HFFc6 (cell line): ENCODE results near the gene HSCB. TPM values are rescaled to one million over a fixed set of nuclear protein-coding genes. Genes with fewer than 3 reads are reported as not detected.

Experiments used
- DNase-seq: peaks from one replicate; pipeline ENCODE4 v3.0.0-alpha.2; 2018
- H3K27ac Mint-ChIP-seq: 2 replicates; pipeline ENCODE4 v1.8.0; 2020; ENCODE audit warnings: mild to moderate bottlenecking, mixed read lengths
- H3K27me3 Mint-ChIP-seq: 2 replicates; pipeline ENCODE4 v1.8.0; 2021; ENCODE audit warnings: mild to moderate bottlenecking, moderate library complexity, mixed read lengths; ENCODE audit not compliant: insufficient read depth
- H3K36me3 Mint-ChIP-seq: 2 replicates; pipeline ENCODE4 v1.8.0; 2021; ENCODE audit warnings: low read depth, mixed read lengths
- H3K4me1 Mint-ChIP-seq: 2 replicates; pipeline ENCODE4 v1.8.0; 2020; ENCODE audit warnings: low read depth, mixed read lengths
- H3K4me3 Mint-ChIP-seq: 2 replicates; pipeline ENCODE4 v1.8.0; 2020; ENCODE audit warnings: mild to moderate bottlenecking, moderate library complexity, mixed read lengths
- H3K9me3 Mint-ChIP-seq: 2 replicates; pipeline ENCODE4 v1.8.0; 2020; ENCODE audit warnings: mild to moderate bottlenecking, mixed read lengths
- CTCF ChIP-seq: fragments of 200-600 bp; sonication (generic); IDR thresholded peaks from 2 replicates; pipeline ENCODE4 v1.5.0; 2021; ENCODE audit warnings: antibody characterized with exemption, mild to moderate bottlenecking
- total RNA-seq, 6 experiments: library from RNA; stranded (reverse); fragmentation: NEBNext Ultra II Directional; extraction: Animal tissue kit (Norgen Biotek cat#: 25700); gene quantifications; 2 replicates in 1 of 6; 3 replicates in 5 of 6; pipeline ENCODE4 v1.2.3, GENCODE V29; 2021

HSCB gene
- total RNA-seq, 6 experiments from 2014 or later, result 15.2 to 18.3 (median 16.5) TPM

GRCh38 chr22:28766628-28767027 is 24.8 kb downstream of the HSCB start:
- H3K9me3 Mint-ChIP-seq, result peaks cover 7% of the 10 kb centered on the region

GRCh38 chr22:28768701-28769393 is 27.0 kb downstream of the HSCB start:
- no peak overlapping the region for H3K27ac Mint-ChIP-seq
- H3K27me3 Mint-ChIP-seq, result peaks cover 2% of the 10 kb centered on the region
- H3K4me1 Mint-ChIP-seq, result peaks cover 11% of the 10 kb centered on the region
- TF ChIP-seq CTCF, result no peak
- no peak overlapping the region for H3K4me3 Mint-ChIP-seq
- peaks cover 4% of the 10 kb centered on the region; the same call in 1 of the 2 replicates for H3K36me3 Mint-ChIP-seq
- DNase-seq, result no peak
- peaks cover 7% of the 10 kb centered on the region for H3K9me3 Mint-ChIP-seq

More at GRCh38 chr22:28766628-28767027, 24.8 kb downstream of the HSCB start:
- Mint-ChIP-seq H3K36me3 (no peaks in the 10 kb centered on the region), H3K27ac (no peak overlapping the region), H3K4me3 (no peak overlapping the region), H3K4me1 (no peaks in the 10 kb centered on the region), H3K27me3 (peaks cover 2% of the 10 kb centered on the region)
- DNase-seq, result no peak
- TF ChIP-seq CTCF, result no peak

GRCh38 chr22:28769394-28770085 is 27.7 kb downstream of the HSCB start:
- Mint-ChIP-seq H3K9me3 (peaks cover 7% of the 10 kb centered on the region), H3K36me3 (peaks cover 8% of the 10 kb centered on the region; the same call in 1 of the 2 replicates), H3K27ac (no peak overlapping the region), H3K4me1 (peaks cover 14% of the 10 kb centered on the region), H3K27me3 (peaks cover 2% of the 10 kb centered on the region), H3K4me3 (no peak overlapping the region)
- TF ChIP-seq CTCF, result no peak
- no peak for DNase-seq

GRCh38 chr22:28771195-28771791 is 29.5 kb downstream of the HSCB start:
- peaks cover 16% of the 10 kb centered on the region for H3K36me3 Mint-ChIP-seq
- peaks cover 7% of the 10 kb centered on the region for H3K9me3 Mint-ChIP-seq
- peaks cover 18% of the 10 kb centered on the region for H3K4me1 Mint-ChIP-seq
- H3K27ac Mint-ChIP-seq, result no peak overlapping the region
- H3K27me3 Mint-ChIP-seq, result peaks cover 2% of the 10 kb centered on the region
- DNase-seq, result no peak
- no peak overlapping the region for H3K4me3 Mint-ChIP-seq
- TF ChIP-seq CTCF, result no peak

- Mint-ChIP-seq H3K4me3 (peak within 1 kb of the TSS; percentile 91), H3K27me3 (peaks cover 2% of the 10 kb centered on the region), H3K36me3 (peaks cover 16% of the 10 kb centered on the region), H3K4me1 (peaks cover 18% of the 10 kb centered on the region), H3K9me3 (peaks cover 7% of the 10 kb centered on the region), H3K27ac (peak within 1 kb of the TSS; percentile 91)
- peak; percentile 87 for DNase-seq
- peak; percentile 6; the same call in 1 of the 2 replicates for TF ChIP-seq CTCF
Measured at GRCh38 chr22:28772633-28773460, 31.0 kb downstream of the HSCB start, which contains the start of gene CCDC117. TSS of gene CCDC117 (plus strand) at chr22:28772695. CDS start at chr22:28772850, 155 bp downstream.
